ENCODE data around the gene TM4SF18. TPM values are rescaled to one million over a fixed set of nuclear protein-coding genes. Genes with fewer than 3 reads are reported as not detected.

TM4SF18 gene
- total and polyA plus RNA-seq, 11 donors, result 4.5 to 19.9 (median 8.9) TPM

DNA sequence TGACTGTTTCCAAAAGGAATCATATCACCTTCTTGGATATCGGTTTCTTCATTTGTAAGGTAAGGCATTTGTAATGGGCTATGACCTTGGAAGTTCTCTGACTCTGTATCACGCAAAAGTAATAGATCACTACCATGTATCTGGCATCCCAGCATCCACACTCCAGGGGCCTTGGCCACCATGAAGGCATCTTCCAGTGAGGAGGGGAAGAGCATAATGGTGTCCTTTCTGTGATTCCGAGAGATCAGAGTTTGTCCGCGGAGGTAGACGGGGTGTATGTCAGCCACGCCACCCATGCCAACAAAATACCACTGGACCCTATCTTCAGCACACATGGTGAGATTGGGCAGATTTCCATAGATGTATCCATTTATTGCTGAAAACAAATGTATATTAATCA, 63.7 kb downstream of the TM4SF18 start:
- Histone ChIP-seq H3K4me3 (no peak overlapping the region), H3K36me3 (no peaks in the 10 kb centered on the region), H3K9me3 (no peaks in the 10 kb centered on the region), H3K27ac (no peak overlapping the region), H3K4me1 (peaks cover 0 to 13% (median 0%) of the 10 kb centered on the region in 12 donors), H3K27me3 (no peaks in the 10 kb centered on the region)
- TF ChIP-seq, protein P1, sequence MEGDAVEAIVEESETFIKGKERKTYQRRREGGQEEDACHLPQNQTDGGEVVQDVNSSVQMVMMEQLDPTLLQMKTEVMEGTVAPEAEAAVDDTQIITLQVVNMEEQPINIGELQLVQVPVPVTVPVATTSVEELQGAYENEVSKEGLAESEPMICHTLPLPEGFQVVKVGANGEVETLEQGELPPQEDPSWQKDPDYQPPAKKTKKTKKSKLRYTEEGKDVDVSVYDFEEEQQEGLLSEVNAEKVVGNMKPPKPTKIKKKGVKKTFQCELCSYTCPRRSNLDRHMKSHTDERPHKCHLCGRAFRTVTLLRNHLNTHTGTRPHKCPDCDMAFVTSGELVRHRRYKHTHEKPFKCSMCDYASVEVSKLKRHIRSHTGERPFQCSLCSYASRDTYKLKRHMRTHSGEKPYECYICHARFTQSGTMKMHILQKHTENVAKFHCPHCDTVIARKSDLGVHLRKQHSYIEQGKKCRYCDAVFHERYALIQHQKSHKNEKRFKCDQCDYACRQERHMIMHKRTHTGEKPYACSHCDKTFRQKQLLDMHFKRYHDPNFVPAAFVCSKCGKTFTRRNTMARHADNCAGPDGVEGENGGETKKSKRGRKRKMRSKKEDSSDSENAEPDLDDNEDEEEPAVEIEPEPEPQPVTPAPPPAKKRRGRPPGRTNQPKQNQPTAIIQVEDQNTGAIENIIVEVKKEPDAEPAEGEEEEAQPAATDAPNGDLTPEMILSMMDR (IDR thresholded peaks at IDR 0.05), result no peak
- no peak for TF ChIP-seq POLR2A (IDR thresholded peaks at IDR 0.05)
- ATAC-seq (no peak), DNase-seq (no peak)
- WGBS, 4 donors, result 97 to 98% (median 97%) methylated on average over 7 of the region's 7 CpGs
- intact Hi-C loops (cut with DNase I), result loop anchor here in 8 of 10 donors (5.0 to 10.0 kb wide), 9 partner anchors 42 to 415 kb away; partner anchors contain the start of genes CPA3 (in 2 of the 8) and TM4SF4 (in 1 of the 8)

Other genes starting within 250 kb of the TM4SF18 start
- 10 to 100 TPM; 12.3 to 39.4 (median 22.0) TPM for gene HLTF, start 247.1 kb downstream of the TM4SF18 start, total RNA-seq
- gene HLTF, start 247.1 kb downstream of the TM4SF18 start, polyA plus RNA-seq, result 1 to 10 TPM; 4.0 to 9.1 TPM
- 10 to 100 TPM in 2 of 9 donors, 1 to 10 TPM in 7; 4.4 to 15.6 (median 6.3) TPM for gene HPS3, start 204.0 kb downstream of the TM4SF18 start, total RNA-seq
- gene HPS3, start 204.0 kb downstream of the TM4SF18 start, polyA plus RNA-seq, result 1 to 10 TPM; 3.0 to 5.4 TPM
- gene CP, start 111.8 kb downstream of the TM4SF18 start, total RNA-seq, result 1 to 10 TPM in 8 of 9 donors, under 1 TPM in 1; 0.68 to 5.5 (median 3.5) TPM
- 1 to 10 TPM in 1 of 2 donors, under 1 TPM in 1; 0.84 to 3.6 TPM for gene CP, start 111.8 kb downstream of the TM4SF18 start, polyA plus RNA-seq
- 100 to 1,000 TPM in 5 of 9 donors, 10 to 100 TPM in 4; 61.6 to 224 (median 111) TPM for gene TM4SF1, start 44.0 kb upstream of the TM4SF18 start, total RNA-seq
- 100 to 1,000 TPM in 1 of 2 donors, 10 to 100 TPM in 1; 99.4 to 117 TPM for gene TM4SF1, start 44.0 kb upstream of the TM4SF18 start, polyA plus RNA-seq
- gene TM4SF4, start 141.1 kb upstream of the TM4SF18 start, total RNA-seq, result not detected
- gene TM4SF4, start 141.1 kb upstream of the TM4SF18 start, polyA plus RNA-seq, result not detected